Bronchial epithelial cell (primary cell): ENCODE data around the gene CADM2. TPM values are rescaled to one million over a fixed set of nuclear protein-coding genes. Genes with fewer than 3 reads are reported as not detected.

Source experiments
- DNase-seq: peaks from one replicate; pipeline ENCODE4 v3.0.0-alpha.2; 2010; ENCODE audit warnings: low read depth
- FAIRE-seq: peaks from 2 replicates; lab custom pipeline; 2011; peaks lifted over from hg19 to GRCh38; lab: Jason Lieb, UNC
- H3K27me3 ChIP-seq: 2 replicates; pipeline ENCODE4 v1.5.1; 2011; ENCODE audit warnings: low read length; ENCODE audit not compliant: control insufficient read depth, insufficient read depth
- H3K36me3 ChIP-seq: 2 replicates; pipeline ENCODE4 v1.5.1; 2011; ENCODE audit warnings: low read length; ENCODE audit not compliant: control insufficient read depth, insufficient read depth
- H3K4me3 ChIP-seq: 2 replicates; pipeline ENCODE4 v1.5.1; 2011; ENCODE audit warnings: mild to moderate bottlenecking, low read depth, low read length, control low read depth
- CTCF ChIP-seq: IDR thresholded peaks from 2 replicates; pipeline ENCODE4 v1.5.1; 2011; ENCODE audit warnings: mild to moderate bottlenecking, moderate library complexity, low read length, control low read depth, inconsistent platforms; ENCODE audit not compliant: insufficient read depth, severe bottlenecking
- total RNA-seq: library from RNA; depleted of rRNA; stranded (reverse); fragments of >200 nt; gene quantifications from 2 replicates; pipeline ENCODE4 v1.2.1, GENCODE V29; 2014

The CADM2 gene
- total RNA-seq, 1 donor from 2014 or later, result under 0.01 TPM

DNA sequence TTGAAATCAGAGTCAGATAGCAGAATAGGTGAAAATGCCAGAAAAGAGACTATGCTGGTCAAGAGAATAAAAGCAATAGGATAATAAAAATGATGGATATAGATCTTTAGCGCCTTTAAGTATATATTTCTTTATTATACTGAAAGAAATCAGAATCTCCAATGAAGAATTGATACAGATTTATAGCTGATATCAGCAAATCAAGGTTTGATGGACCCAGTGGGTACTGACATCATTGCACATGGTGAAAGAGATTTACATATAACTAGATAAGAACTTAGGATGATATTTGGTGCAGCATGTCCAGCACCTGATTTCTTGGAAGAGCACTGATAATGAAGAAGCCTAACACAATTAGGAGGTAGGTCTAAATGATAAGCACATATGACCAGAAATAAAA, 18.2 kb downstream of the CADM2 start:
- H3K4me3 ChIP-seq, result no peak overlapping the region
- FAIRE-seq (no peak), DNase-seq (no peak)
- no peaks in the 10 kb centered on the region for H3K27me3 ChIP-seq
- no peak for TF ChIP-seq CTCF
- no peaks in the 10 kb centered on the region for H3K36me3 ChIP-seq

- Histone ChIP-seq H3K27me3 (no peaks in the 10 kb centered on the region), H3K4me3 (no peak overlapping the region), H3K36me3 (no peaks in the 10 kb centered on the region)
- DNase-seq (no peak), FAIRE-seq (no peak)
- no peak for TF ChIP-seq CTCF
These were observed 20.1 kb downstream of the CADM2 start for GRCh38 chr3:84978843-84979242.

- FAIRE-seq (no peak), DNase-seq (no peak)
- no peaks in the 10 kb centered on the region for H3K36me3 ChIP-seq
- no peak for TF ChIP-seq CTCF
- no peak overlapping the region for H3K4me3 ChIP-seq
- no peaks in the 10 kb centered on the region for H3K27me3 ChIP-seq
These were observed 21.2 kb downstream of the CADM2 start for GRCh38 chr3:84980011-84980410.

DNA sequence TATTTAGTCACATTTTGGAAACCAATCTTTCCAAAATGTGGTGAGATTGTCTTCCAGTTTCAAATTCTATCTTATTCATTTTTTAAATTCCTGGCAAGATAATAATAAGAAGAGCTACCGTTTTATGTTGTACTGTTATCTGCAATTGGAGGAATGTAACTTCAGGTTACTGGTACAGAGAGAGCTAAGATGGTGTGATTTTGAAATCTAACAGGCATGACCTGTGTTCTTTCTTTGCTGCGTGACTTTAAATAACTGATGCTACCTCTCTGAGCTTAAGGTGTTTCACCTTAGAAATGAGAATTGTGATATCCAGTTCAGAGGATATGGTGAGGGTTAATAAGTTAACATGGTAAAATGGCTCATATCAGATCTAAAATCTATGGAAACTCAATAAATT, 21.7 kb downstream of the CADM2 start:
- FAIRE-seq (no peak), DNase-seq (no peak)
- no peak for TF ChIP-seq CTCF
- Histone ChIP-seq H3K36me3 (no peaks in the 10 kb centered on the region), H3K27me3 (no peaks in the 10 kb centered on the region), H3K4me3 (no peak overlapping the region)

DNA sequence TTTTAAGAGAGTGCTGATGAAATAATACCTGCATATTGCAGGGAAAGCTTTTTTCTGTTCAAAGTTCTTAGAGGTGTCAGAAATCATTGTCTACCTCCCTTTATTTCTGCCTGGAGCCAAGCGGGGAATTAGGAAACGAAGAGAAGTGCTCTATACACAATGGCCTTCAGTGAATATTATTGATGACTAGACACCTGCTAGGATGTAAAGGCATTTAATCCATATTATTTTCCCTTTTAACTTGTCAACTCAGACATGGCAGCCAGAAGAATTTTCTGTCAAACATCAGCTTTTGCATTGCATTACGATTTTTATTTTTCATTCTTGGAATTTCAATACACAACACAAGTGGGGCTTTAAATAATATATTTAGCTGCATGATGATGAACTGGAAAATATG, 24.7 kb downstream of the CADM2 start:
- FAIRE-seq, result no peak
- Histone ChIP-seq H3K4me3 (no peak overlapping the region), H3K27me3 (no peaks in the 10 kb centered on the region), H3K36me3 (no peaks in the 10 kb centered on the region)
- TF ChIP-seq CTCF, result no peak
- no peak for DNase-seq

- H3K36me3 ChIP-seq, result no peaks in the 10 kb centered on the region
- H3K27me3 ChIP-seq, result no peaks in the 10 kb centered on the region
- no peak for TF ChIP-seq CTCF
- DNase-seq (no peak), FAIRE-seq (no peak)
- H3K4me3 ChIP-seq, result no peak overlapping the region
These were observed 25.6 kb downstream of the CADM2 start for GRCh38 chr3:84984429-84984828.
